Measurements from ENCODE around the gene FHL1.

DNA sequence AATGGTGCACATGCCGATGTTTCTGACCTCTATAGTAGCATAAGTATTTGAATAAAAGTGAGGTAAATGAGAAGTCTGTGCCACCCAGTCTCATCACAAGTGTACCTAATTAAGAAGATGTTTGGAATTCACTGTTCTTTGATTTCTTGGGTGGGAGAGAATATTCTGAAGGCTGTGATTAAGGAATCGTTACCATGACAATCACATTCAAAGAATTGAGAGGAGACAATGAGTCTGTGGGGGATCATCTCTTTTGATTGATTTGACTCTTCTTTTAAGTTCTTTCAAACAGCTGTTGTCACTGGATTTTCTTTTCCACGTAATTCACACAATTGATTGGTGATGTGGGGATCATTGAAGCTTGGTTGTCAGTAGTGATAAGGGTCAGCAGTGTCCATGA is 18.1 kb downstream of the FHL1 start:
- TF ChIP-seq POLR2AphosphoS5 (IDR thresholded peaks at IDR 0.05; ENCODE audit: borderline replicate concordance, low read depth, low read length), result no peak
- TF ChIP-seq EZH2 (IDR thresholded peaks at IDR 0.05), result no peak
- TF ChIP-seq FOXP2 (optimal IDR thresholded peaks at IDR 0.05; ENCODE audit: control extremely low read depth, extremely low read length, insufficient read depth), result no peak
